Vagina (tissue), 2 donors: ENCODE data around the gene ZNF280D. TPM values are rescaled to one million over a fixed set of nuclear protein-coding genes. Genes with fewer than 3 reads are reported as not detected.

Source experiments
- DNase-seq, 2 donors: peaks; one replicate each; pipeline ENCODE4 v3.0.0-alpha.2; 2017; ENCODE audit errors: extremely low spot score in 2 of 2
- H3K27ac ChIP-seq: fragments of 200-600 bp; sonication (generic); one replicate; pipeline ENCODE4 v1.5.1; 2019
- H3K27me3 ChIP-seq: fragments of 200-600 bp; sonication (generic); one replicate; pipeline ENCODE4 v1.5.1; 2019
- H3K36me3 ChIP-seq, 2 donors: fragments of 200-600 bp; sonication (generic); one replicate each; pipeline ENCODE4 v1.5.1; 2017 to 2019
- H3K4me1 ChIP-seq: fragments of 200-600 bp; sonication (generic); one replicate; pipeline ENCODE4 v1.5.1; 2019
- H3K4me3 ChIP-seq, 2 donors: fragments of 200-600 bp; sonication (generic); 1 replicate in 1 of 2; 2 replicates in 1 of 2; pipeline ENCODE4 v1.5.1; 2016 to 2019
- H3K9me3 ChIP-seq: fragments of 200-600 bp; sonication (generic); one replicate; pipeline ENCODE4 v1.5.1; 2019
- CTCF ChIP-seq, 3 experiments: fragments of 450-650 bp in 2 of 3; fragments of 200-600 bp in 1 of 3; sonication (generic) in 1 of 3; IDR thresholded peaks; one replicate each; pipeline ENCODE4 v1.5.1; 2017 to 2019; ENCODE audit warnings: antibody characterized with exemption in 3 of 3, mild to moderate bottlenecking in 2 of 3, moderate library complexity in 2 of 3
- POLR2A ChIP-seq, 2 donors: fragments of 450-650 bp; IDR thresholded peaks; one replicate each; pipeline ENCODE4 v1.6.1; 2017; ENCODE audit warnings: antibody characterized with exemption in 2 of 2, mild to moderate bottlenecking in 2 of 2, moderate library complexity in 2 of 2
- POLR2AphosphoS5 ChIP-seq, 2 donors: sonication (generic); formaldehyde crosslinking; IDR thresholded peaks; one replicate each; pipeline ENCODE4 v1.9.0; 2017; ENCODE audit warnings: antibody characterized with exemption in 2 of 2, mild to moderate bottlenecking in 2 of 2, low read depth in 1 of 2; ENCODE audit not compliant: insufficient read depth in 1 of 2
- intact Hi-C: fragments of 100-400 bp; cut with DNase I; formaldehyde crosslinking; loops from one replicate; pipeline ENCODE4 v1.15.1; 2023
- total RNA-seq: library from RNA; depleted of rRNA; stranded (reverse); fragments of >200 nt; gene quantifications from one replicate; pipeline ENCODE4 v1.2.3, GENCODE V29; 2016

ZNF280D gene
- total RNA-seq, 1 donor from 2014 or later: 57.9 TPM

- H3K27ac ChIP-seq: no peak overlapping the region
- no peak overlapping the region for H3K4me3 ChIP-seq
- no peaks in the 10 kb centered on the region for H3K9me3 ChIP-seq
- intact Hi-C loops: no loop called here
- no peaks in the 10 kb centered on the region for H3K27me3 ChIP-seq
- no peaks in the 10 kb centered on the region for H3K4me1 ChIP-seq
- H3K36me3 ChIP-seq: peaks cover 0 to 9% of the 10 kb centered on the region in 2 donors
- TF ChIP-seq CTCF (IDR thresholded peaks at IDR 0.05): no peak
- no peak for TF ChIP-seq POLR2A (IDR thresholded peaks at IDR 0.05)
- no peak for TF ChIP-seq POLR2AphosphoS5 (IDR thresholded peaks at IDR 0.05; ENCODE audit: insufficient read depth in 1 of 2, low read depth in 1 of 2)
- DNase-seq: no peak
Observed at GRCh38 chr15:56683908-56684307, 49.4 kb downstream of the ZNF280D start.

- no peaks in the 10 kb centered on the region for H3K9me3 ChIP-seq
- TF ChIP-seq POLR2AphosphoS5 (IDR thresholded peaks at IDR 0.05; ENCODE audit: insufficient read depth in 1 of 2, low read depth in 1 of 2): no peak
- no peak for TF ChIP-seq POLR2A (IDR thresholded peaks at IDR 0.05)
- TF ChIP-seq CTCF (IDR thresholded peaks at IDR 0.05): no peak
- H3K36me3 ChIP-seq: peaks cover 0 to under 1% of the 10 kb centered on the region in 2 donors
- intact Hi-C loops: no loop called here
- no peak overlapping the region for H3K27ac ChIP-seq
- no peak overlapping the region for H3K4me3 ChIP-seq
- H3K27me3 ChIP-seq: no peaks in the 10 kb centered on the region
- DNase-seq: no peak
- H3K4me1 ChIP-seq: no peaks in the 10 kb centered on the region
Observed at GRCh38 chr15:56681113-56681512, 52.2 kb downstream of the ZNF280D start.

- Histone ChIP-seq H3K4me3 (no peak overlapping the region), H3K9me3 (no peaks in the 10 kb centered on the region), H3K27ac (no peak overlapping the region), H3K4me1 (no peaks in the 10 kb centered on the region), H3K27me3 (no peaks in the 10 kb centered on the region), H3K36me3 (no peaks in the 10 kb centered on the region)
- DNase-seq: no peak
- intact Hi-C loops: no loop called here
- no peak for TF ChIP-seq CTCF (IDR thresholded peaks at IDR 0.05)
- TF ChIP-seq POLR2A (IDR thresholded peaks at IDR 0.05): no peak
- TF ChIP-seq POLR2AphosphoS5 (IDR thresholded peaks at IDR 0.05; ENCODE audit: insufficient read depth in 1 of 2, low read depth in 1 of 2): no peak
Observed at GRCh38 chr15:56679225-56679624, 54.1 kb downstream of the ZNF280D start.

GRCh38 chr15:56678571-56678970 is 54.7 kb downstream of the ZNF280D start:
- no peak for DNase-seq
- H3K4me1 ChIP-seq: no peaks in the 10 kb centered on the region
- TF ChIP-seq CTCF (IDR thresholded peaks at IDR 0.05): no peak
- no peak for TF ChIP-seq POLR2AphosphoS5 (IDR thresholded peaks at IDR 0.05; ENCODE audit: insufficient read depth in 1 of 2, low read depth in 1 of 2)
- TF ChIP-seq POLR2A (IDR thresholded peaks at IDR 0.05): no peak
- H3K9me3 ChIP-seq: no peaks in the 10 kb centered on the region
- intact Hi-C loops: no loop called here
- no peaks in the 10 kb centered on the region for H3K36me3 ChIP-seq
- no peak overlapping the region for H3K27ac ChIP-seq
- no peak overlapping the region for H3K4me3 ChIP-seq
- H3K27me3 ChIP-seq: no peaks in the 10 kb centered on the region

- TF ChIP-seq POLR2AphosphoS5 (IDR thresholded peaks at IDR 0.05; ENCODE audit: insufficient read depth in 1 of 2, low read depth in 1 of 2) (no peak), POLR2A (IDR thresholded peaks at IDR 0.05) (no peak)
- no peaks in the 10 kb centered on the region for H3K4me1 ChIP-seq
- no peak for DNase-seq
- H3K9me3 ChIP-seq: no peaks in the 10 kb centered on the region
- H3K4me3 ChIP-seq: no peak overlapping the region
- H3K27me3 ChIP-seq: no peaks in the 10 kb centered on the region
- no peaks in the 10 kb centered on the region for H3K36me3 ChIP-seq
- no peak overlapping the region for H3K27ac ChIP-seq
- intact Hi-C loops: no loop called here
Observed at GRCh38 chr15:56677271-56677670, 56.0 kb downstream of the ZNF280D start.
